NCI-H748 (cell line): ENCODE results near the gene MED27.
A peak's percentile ranks its signal among the peaks of the same experiment; 100 is the strongest.
"Not testable (repeated sequence)": the region's sequence is repeated elsewhere in the genome, so short reads cannot be mapped to it uniquely, and the experiment has no call there.

Experiments used
- DNase-seq: peaks from one replicate; lab custom pipeline; 2025; ENCODE audit not compliant: unreplicated experiment; lab: John Stamatoyannopoulos, UW

Gene MED27

GRCh38 chr9:132020820-132021510 lies 58.7 kb downstream of the MED27 start:
- no peak for DNase-seq

GRCh38 chr9:132020272-132020671 lies 59.4 kb downstream of the MED27 start:
- no peak for DNase-seq

DNA sequence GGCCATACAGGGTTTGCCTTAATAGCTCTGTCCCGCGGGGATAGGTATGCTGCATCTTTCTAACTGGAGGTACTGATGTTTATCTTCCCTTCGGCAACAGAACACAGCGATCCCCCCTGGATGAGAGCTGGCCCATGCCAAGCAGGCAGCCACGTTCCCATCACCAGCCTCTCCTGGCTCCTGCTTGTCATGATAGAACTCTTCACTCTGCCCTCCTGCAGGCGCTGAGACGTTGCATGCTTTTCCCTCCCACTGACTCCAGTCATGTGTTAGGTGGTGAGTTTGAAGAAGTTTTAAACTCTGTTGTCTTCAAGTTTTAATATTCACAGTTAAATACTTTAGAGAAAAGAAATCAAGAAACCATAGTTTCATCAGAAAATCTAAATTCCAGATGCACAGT lies 60.0 kb downstream of the MED27 start:
- no peak for DNase-seq

DNA sequence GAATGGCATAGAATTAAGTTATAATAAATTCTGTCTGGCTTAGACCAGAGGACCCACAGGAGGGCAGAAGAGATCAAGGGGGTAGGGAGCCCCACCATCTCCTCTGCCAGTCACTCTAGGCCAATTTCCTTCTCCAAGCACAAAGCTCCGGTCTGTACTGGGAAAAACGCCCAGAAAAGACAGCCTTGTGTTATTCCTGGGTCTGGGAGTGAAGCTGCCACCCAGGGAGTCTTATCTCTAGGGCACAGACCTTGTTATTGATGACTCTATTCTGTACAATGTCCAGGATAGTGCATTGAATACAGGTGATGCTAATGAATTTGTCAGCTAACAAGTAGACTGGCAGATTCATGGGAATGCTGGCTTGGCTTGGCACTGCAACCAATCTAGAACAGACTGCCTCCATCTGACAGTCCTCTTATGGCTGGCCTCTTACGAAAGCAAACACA lies 60.7 kb downstream of the MED27 start:
- no peak for DNase-seq

- no peak for DNase-seq
These were observed 63.2 kb downstream of the MED27 start for GRCh38 chr9:132016456-132016855.

GRCh38 chr9:132015866-132016265 lies 63.8 kb downstream of the MED27 start:
- DNase-seq = no peak

GRCh38 chr9:132014218-132014805 lies 65.4 kb downstream of the MED27 start:
- no peak for DNase-seq

- no peak for DNase-seq
These were observed 66.8 kb downstream of the MED27 start for GRCh38 chr9:132012704-132013357.

DNA sequence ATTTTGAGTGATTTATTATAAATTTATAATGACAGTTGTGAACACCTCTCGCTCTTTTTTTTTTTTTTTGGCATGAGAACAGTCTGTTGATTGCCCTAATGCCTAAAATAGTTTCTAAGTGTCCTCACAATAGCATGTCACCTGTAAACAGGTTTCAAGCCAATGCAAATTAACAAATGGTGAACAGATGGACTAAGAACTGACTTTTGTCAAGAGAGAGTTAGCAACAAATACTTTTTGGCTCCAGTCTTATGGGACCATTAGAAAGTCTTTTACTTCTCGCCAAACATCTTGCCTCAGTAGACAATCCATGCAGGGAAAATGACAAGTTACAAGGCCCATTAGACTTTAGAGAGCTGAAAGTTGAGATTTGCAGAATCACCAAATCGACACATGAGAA lies 67.8 kb downstream of the MED27 start:
- DNase-seq = no peak

DNA sequence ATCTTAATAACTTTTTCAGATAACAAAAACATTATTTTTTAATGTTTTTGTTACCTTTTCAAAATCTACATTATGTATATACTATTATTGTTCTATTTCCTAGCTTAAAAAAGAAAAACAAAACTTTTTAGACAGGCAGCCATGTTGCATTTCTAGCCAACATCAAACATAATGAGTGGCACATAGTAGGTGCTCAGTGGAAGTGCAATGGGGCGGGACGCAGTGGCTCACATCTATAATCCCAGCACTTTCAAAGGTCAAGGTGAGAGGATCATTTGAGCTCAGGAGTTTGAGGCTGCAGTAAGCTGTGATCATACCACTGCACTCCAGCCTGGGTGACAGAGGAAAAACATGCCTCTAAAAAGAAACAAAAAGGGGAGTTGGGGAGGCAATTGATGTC lies 68.4 kb downstream of the MED27 start:
- DNase-seq = no peak

- DNase-seq = not testable (repeated sequence)
These were observed 69.5 kb downstream of the MED27 start for GRCh38 chr9:132010201-132010600.

DNA sequence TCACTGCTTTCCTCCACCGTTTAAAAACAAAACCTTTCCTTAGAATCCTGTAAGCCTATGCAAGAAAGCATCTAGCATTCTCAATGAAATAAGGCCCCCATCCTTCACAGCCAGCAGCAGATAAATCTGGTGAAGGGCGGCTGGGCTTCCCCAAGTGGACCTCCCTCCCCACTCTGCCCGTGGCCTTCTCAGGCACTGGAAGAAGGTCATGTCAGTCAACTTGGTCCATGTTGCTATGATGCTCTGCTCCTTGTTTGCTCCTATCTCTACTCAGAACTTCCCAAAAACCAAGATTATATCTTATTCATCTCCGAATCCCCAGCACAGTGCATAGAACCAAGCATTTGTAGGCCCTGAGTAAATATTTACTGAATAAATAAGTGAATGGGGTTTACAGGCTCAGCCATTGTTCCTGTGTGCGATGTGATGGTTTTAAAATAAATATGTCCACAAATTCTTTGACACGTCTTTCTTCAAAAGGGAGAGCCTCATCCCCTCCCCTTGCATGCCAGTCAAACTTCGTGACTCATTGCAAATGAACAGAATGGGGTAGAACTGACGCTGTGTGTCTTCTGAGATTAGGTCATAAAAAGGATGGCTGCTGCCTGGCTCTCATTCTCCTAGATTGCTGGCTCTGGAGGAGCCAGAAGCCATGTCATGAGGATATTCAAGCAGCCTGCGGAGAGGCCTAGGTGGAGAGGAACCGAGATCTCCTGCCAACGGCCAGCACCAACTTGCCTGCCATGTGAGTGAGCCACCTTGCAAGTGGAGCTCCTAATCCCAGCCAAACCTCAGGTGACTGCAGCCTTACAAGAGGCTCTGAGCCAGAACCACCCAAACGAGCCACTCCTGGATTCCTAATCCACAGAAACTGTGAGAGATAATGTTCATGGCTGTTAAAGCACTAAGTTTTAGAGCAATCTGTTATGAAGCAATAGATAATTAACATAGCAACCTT lies 70.5 kb downstream of the MED27 start:
- peak; percentile 31 for DNase-seq

DNA sequence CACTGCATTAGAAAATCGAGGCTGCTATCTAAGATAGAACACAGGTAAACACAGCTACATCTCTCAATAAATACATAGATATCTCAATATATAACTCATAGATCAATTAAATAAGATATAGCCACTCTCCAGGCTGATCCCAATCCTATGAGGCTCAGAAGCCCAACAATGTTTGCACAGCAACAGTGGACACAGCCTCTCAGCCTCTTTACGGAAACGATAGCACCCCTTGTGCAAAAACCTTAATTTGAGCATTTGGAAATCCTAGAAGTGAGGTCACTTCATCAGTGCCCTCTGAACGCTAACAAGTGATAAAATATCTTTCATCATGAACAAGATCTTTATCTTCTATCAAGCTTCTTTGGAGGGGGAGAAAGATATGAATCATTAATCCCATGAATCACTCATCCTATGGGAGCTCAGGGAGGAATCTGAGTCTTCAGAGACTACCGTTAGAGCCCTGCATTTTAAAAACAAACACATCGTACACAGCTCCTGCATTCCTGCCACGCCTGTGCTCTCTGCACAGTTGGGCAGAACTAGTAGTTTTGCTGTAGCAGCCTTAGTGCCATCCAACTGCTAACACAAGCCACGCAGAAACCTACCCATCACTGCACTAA lies 71.4 kb downstream of the MED27 start:
- peak; percentile 49 for DNase-seq

- DNase-seq = peak; percentile 17
These were observed 72.2 kb downstream of the MED27 start for GRCh38 chr9:132007371-132008025.

DNA sequence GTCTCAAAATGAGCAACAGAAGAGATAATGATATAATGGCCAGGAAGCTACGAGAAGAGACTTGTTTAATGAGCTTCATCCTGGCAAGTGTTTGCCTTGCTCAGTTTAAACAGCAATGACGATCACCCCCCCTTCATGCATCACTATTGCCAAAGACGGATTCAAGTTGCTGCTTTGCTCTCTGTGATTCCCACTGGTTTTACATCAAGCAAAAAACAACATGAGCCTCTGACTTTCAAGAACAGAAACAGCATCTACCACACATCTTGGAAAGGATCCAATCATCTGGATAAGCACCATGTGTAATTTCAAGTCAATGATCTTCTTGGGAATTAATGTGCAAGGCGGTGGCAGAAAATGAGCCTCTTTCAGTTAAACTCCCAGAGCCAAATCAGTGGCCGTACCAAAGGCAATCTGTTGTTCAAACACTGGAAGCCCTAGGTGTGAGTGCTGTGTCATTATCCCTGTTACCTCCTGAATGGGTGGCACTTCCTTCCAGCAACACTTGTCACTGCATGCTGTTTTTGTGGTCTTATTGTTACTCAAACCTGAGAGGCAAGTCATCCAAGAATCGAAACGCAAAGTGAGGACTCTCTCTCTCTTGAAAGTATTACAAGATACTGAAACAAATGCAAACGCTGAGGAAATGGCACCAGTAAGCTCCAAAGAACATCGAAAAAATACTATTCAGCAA lies 72.8 kb downstream of the MED27 start:
- DNase-seq = peak; percentile 92

GRCh38 chr9:132005899-132006298 lies 73.8 kb downstream of the MED27 start:
- DNase-seq = no peak

- no peak for DNase-seq
These were observed 75.3 kb downstream of the MED27 start for GRCh38 chr9:132004323-132004722.

- no peak for DNase-seq
These were observed 75.8 kb downstream of the MED27 start for GRCh38 chr9:132003896-132004295.

- DNase-seq = no peak
These were observed 76.4 kb downstream of the MED27 start for GRCh38 chr9:132003319-132003704.
